ENCODE results near the gene VAMP3. TPM values are rescaled to one million over a fixed set of nuclear protein-coding genes. Genes with fewer than 3 reads are reported as not detected.
A peak's percentile ranks its signal among the peaks of the same experiment; 100 is the strongest.

VAMP3 gene
- total RNA-seq, 1 donor from 2014 or later = 63.9 TPM

- DNase-seq (ENCODE audit: low read depth, low spot score) = no peak
- Mint-ChIP-seq H3K27me3 (ENCODE audit: low read depth) (no peaks in the 10 kb centered on the region), H3K27ac (ENCODE audit: unreplicated experiment) (no peak overlapping the region), H3K4me1 (peaks cover 28% of the 10 kb centered on the region), H3K4me3 (peak overlapping the region; percentile 41), H3K36me3 (ENCODE audit: low read depth) (peaks cover 3% of the 10 kb centered on the region), H3K9me3 (no peaks in the 10 kb centered on the region)
- TF ChIP-seq CTCF (conservative IDR thresholded peaks at IDR 0.05) = no peak
Observed at GRCh38 chr1:7768583-7768982, 2.5 kb upstream of the VAMP3 start.

GRCh38 chr1:7769673-7770412 is 1.3 kb upstream of the VAMP3 start:
- peak overlapping the region; percentile 33 for H3K4me3 Mint-ChIP-seq
- peaks cover 8% of the 10 kb centered on the region for H3K36me3 Mint-ChIP-seq (ENCODE audit: low read depth)
- no peaks in the 10 kb centered on the region for H3K27me3 Mint-ChIP-seq (ENCODE audit: low read depth)
- no peaks in the 10 kb centered on the region for H3K9me3 Mint-ChIP-seq
- no peak overlapping the region for H3K27ac Mint-ChIP-seq (ENCODE audit: unreplicated experiment)
- H3K4me1 Mint-ChIP-seq = peaks cover 33% of the 10 kb centered on the region
- no peak for DNase-seq (ENCODE audit: low read depth, low spot score)
- TF ChIP-seq CTCF (conservative IDR thresholded peaks at IDR 0.05) = no peak

GRCh38 chr1:7770669-7770996 is 463 bp upstream of the VAMP3 start:
- no peaks in the 10 kb centered on the region for H3K9me3 Mint-ChIP-seq
- H3K36me3 Mint-ChIP-seq (ENCODE audit: low read depth) = peaks cover 8% of the 10 kb centered on the region
- no peak for TF ChIP-seq CTCF (conservative IDR thresholded peaks at IDR 0.05)
- peaks cover 33% of the 10 kb centered on the region for H3K4me1 Mint-ChIP-seq
- no peak for DNase-seq (ENCODE audit: low read depth, low spot score)
- H3K27ac Mint-ChIP-seq (ENCODE audit: unreplicated experiment) = peak overlapping the region; percentile 88
- H3K4me3 Mint-ChIP-seq = peak overlapping the region; percentile 90
- no peaks in the 10 kb centered on the region for H3K27me3 Mint-ChIP-seq (ENCODE audit: low read depth)

- Mint-ChIP-seq H3K27me3 (ENCODE audit: low read depth) (no peaks in the 10 kb centered on the region), H3K4me3 (peak overlapping the region; percentile 88), H3K9me3 (no peaks in the 10 kb centered on the region), H3K36me3 (ENCODE audit: low read depth) (peaks cover 8% of the 10 kb centered on the region), H3K4me1 (peaks cover 27% of the 10 kb centered on the region), H3K27ac (ENCODE audit: unreplicated experiment) (peak overlapping the region; percentile 81)
- no peak for TF ChIP-seq CTCF (conservative IDR thresholded peaks at IDR 0.05)
- DNase-seq (ENCODE audit: low read depth, low spot score) = no peak
Observed at GRCh38 chr1:7771823-7772299, 765 bp downstream of the VAMP3 start.

DNA sequence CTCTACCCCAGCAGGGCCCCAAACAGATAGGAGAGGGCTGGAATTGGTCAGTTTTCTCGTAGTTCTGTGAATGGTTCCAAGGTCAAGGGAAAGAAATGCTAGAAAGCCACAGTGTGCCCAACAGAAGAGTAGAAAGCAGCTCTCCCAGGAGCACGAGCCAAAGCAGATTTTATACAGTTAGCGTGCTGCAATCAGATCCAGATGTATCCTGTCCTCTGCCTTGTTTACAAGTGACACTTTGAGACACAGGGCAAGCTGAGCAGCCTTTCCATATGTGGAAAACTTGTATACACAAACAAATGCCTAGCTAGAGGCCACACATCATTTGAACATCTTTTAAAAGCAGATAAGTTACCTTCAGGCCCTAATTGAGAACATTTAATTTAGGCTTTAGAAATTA is 6.5 kb downstream of the VAMP3 start:
- DNase-seq (ENCODE audit: low read depth, low spot score) = no peak
- no peak for TF ChIP-seq CTCF (conservative IDR thresholded peaks at IDR 0.05)
- Mint-ChIP-seq H3K9me3 (no peaks in the 10 kb centered on the region), H3K27me3 (ENCODE audit: low read depth) (no peaks in the 10 kb centered on the region), H3K36me3 (ENCODE audit: low read depth) (peaks cover 10% of the 10 kb centered on the region), H3K27ac (ENCODE audit: unreplicated experiment) (no peak overlapping the region), H3K4me3 (no peak overlapping the region), H3K4me1 (peaks cover 14% of the 10 kb centered on the region)

Data from neural crest cell (in vitro differentiated cells).